SK-N-SH (cell line): ENCODE data around the gene COP1.

ENCODE experiments used
- FOXM1 ChIP-seq: IDR thresholded peaks from 2 replicates; pipeline ENCODE4 v1.4.0; 2012; ENCODE audit warnings: low read depth, mild to moderate bottlenecking
- TF ChIP-seq, protein P1 (sequence below): IDR thresholded peaks from 2 replicates; pipeline ENCODE4 v1.4.0; 2012; ENCODE audit warnings: low read depth, borderline replicate concordance

DNA sequence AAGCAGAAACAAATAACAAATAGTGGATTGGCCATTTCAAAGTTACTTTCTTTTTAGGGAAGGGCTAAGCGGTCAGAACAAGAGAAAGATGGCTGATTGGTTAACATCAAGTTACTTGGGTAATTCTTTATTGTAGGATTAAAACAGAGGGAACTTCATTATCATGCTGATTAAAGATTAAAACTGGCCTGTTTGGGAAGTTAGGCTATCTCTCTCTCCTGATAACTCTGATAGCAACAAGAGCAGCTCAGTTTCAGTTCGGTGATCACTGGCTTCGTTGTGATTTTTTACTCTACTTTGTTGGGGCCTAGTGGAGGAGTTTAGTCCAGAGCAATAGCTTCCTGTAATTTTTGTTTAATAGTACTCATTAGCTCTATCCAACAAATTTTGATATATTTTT, 20.5 kb upstream of the COP1 start:
- TF ChIP-seq, protein P1, sequence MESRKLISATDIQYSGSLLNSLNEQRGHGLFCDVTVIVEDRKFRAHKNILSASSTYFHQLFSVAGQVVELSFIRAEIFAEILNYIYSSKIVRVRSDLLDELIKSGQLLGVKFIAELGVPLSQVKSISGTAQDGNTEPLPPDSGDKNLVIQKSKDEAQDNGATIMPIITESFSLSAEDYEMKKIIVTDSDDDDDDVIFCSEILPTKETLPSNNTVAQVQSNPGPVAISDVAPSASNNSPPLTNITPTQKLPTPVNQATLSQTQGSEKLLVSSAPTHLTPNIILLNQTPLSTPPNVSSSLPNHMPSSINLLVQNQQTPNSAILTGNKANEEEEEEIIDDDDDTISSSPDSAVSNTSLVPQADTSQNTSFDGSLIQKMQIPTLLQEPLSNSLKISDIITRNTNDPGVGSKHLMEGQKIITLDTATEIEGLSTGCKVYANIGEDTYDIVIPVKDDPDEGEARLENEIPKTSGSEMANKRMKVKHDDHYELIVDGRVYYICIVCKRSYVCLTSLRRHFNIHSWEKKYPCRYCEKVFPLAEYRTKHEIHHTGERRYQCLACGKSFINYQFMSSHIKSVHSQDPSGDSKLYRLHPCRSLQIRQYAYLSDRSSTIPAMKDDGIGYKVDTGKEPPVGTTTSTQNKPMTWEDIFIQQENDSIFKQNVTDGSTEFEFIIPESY = no peak
- TF ChIP-seq FOXM1 = no peak
